ENCODE data around the gene PRR33.

The PRR33 gene

GRCh38 chr11:1866776-1867175 lies 24.9 kb downstream of the PRR33 start:
- in situ Hi-C loops (cut with MboI; ENCODE audit: low sequenced_read_pairs): no loop called here

- in situ Hi-C loops (cut with MboI; ENCODE audit: low sequenced_read_pairs): no loop called here
These were observed 25.5 kb downstream of the PRR33 start for GRCh38 chr11:1866226-1866625.

GRCh38 chr11:1864831-1865665 lies 26.6 kb downstream of the PRR33 start:
- in situ Hi-C loops (cut with MboI; ENCODE audit: low sequenced_read_pairs): no loop called here

GRCh38 chr11:1864231-1864630 lies 27.5 kb downstream of the PRR33 start:
- in situ Hi-C loops (cut with MboI; ENCODE audit: low sequenced_read_pairs): no loop called here

GRCh38 chr11:1863352-1864216 lies 28.1 kb downstream of the PRR33 start:
- in situ Hi-C loops (cut with MboI; ENCODE audit: low sequenced_read_pairs): no loop called here

GRCh38 chr11:1862588-1863351 lies 28.9 kb downstream of the PRR33 start:
- in situ Hi-C loops (cut with MboI; ENCODE audit: low sequenced_read_pairs): no loop called here

GRCh38 chr11:1861435-1862411 lies 30.0 kb downstream of the PRR33 start:
- in situ Hi-C loops (cut with MboI; ENCODE audit: low sequenced_read_pairs): no loop called here

GRCh38 chr11:1860108-1860507 lies 31.6 kb downstream of the PRR33 start:
- in situ Hi-C loops (cut with MboI; ENCODE audit: low sequenced_read_pairs): no loop called here

GRCh38 chr11:1859004-1859403 lies 32.7 kb downstream of the PRR33 start:
- in situ Hi-C loops (cut with MboI; ENCODE audit: low sequenced_read_pairs): no loop called here

GRCh38 chr11:1858576-1858975 lies 33.1 kb downstream of the PRR33 start:
- in situ Hi-C loops (cut with MboI; ENCODE audit: low sequenced_read_pairs): no loop called here

- in situ Hi-C loops (cut with MboI; ENCODE audit: low sequenced_read_pairs): no loop called here
These were observed 33.5 kb downstream of the PRR33 start for GRCh38 chr11:1858154-1858553.

GRCh38 chr11:1857064-1857463 lies 34.6 kb downstream of the PRR33 start:
- in situ Hi-C loops (cut with MboI; ENCODE audit: low sequenced_read_pairs): no loop called here

- in situ Hi-C loops (cut with MboI; ENCODE audit: low sequenced_read_pairs): no loop called here
These were observed 35.2 kb downstream of the PRR33 start for GRCh38 chr11:1856306-1857005.

- in situ Hi-C loops (cut with MboI; ENCODE audit: low sequenced_read_pairs): no loop called here
These were observed 35.8 kb downstream of the PRR33 start for GRCh38 chr11:1855886-1856265.

GRCh38 chr11:1854949-1855885 lies 36.5 kb downstream of the PRR33 start:
- in situ Hi-C loops (cut with MboI; ENCODE audit: low sequenced_read_pairs): no loop called here

GRCh38 chr11:1854132-1854948 lies 37.4 kb downstream of the PRR33 start:
- in situ Hi-C loops (cut with MboI; ENCODE audit: low sequenced_read_pairs): no loop called here

GRCh38 chr11:1853376-1854131 lies 38.1 kb downstream of the PRR33 start:
- in situ Hi-C loops (cut with MboI; ENCODE audit: low sequenced_read_pairs): no loop called here
